NB4 (cell line): ENCODE data around the gene SAC3D1.

ENCODE experiments used
- MAX ChIP-seq: IDR thresholded peaks from 2 replicates; pipeline ENCODE4 v1.6.1; 2011; ENCODE audit warnings: low read depth, low read length
- MYC ChIP-seq: IDR thresholded peaks from 2 replicates; pipeline ENCODE4 v1.6.1; 2011; ENCODE audit warnings: low read depth, low read length
- POLR2A ChIP-seq: IDR thresholded peaks from 2 replicates; pipeline ENCODE4 v1.6.1; 2011; ENCODE audit warnings: mild to moderate bottlenecking; ENCODE audit not compliant: insufficient read length; ENCODE audit errors: extremely low read depth
- TF ChIP-seq, protein P1 (sequence below): IDR thresholded peaks from one replicate; pipeline ENCODE4 v1.5.1; 2012; ENCODE audit warnings: low read depth, low read length

DNA sequence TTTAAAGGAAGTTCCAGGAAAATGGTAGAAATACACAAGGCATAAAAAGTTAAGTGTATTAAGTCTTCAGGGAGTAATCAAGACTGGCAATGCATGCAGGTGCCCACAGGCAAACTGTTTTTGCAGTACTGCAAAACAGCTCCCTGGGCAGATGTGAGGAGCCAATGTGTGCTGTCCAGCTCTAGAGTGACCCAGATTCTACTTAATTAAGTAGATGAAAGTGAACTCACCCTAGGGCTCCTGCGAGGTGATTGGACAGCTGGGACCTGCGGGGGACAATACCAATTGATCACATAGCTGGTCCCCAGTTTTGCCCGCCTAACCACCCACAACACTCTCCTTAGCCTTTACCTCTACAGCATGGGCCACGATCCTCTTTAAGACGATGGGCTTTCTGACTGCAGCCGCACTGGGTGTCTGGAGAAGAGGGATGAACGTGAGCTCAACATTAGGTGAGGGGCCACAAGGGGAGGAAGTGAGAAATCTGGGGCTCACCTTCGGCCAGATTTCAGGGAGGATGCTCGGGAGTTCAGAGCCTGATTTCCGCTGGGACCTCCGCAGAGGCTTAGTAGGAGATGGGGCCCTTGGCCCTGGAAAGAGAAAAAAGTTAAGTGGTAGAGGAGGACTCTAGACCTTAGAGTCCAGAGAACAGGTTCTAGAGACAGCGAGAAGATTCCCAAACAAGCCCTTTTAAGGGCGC lies 42.3 kb downstream of the SAC3D1 start:
- TF ChIP-seq POLR2A (no peak), MAX (no peak), MYC (no peak)
- TF ChIP-seq, protein P1, sequence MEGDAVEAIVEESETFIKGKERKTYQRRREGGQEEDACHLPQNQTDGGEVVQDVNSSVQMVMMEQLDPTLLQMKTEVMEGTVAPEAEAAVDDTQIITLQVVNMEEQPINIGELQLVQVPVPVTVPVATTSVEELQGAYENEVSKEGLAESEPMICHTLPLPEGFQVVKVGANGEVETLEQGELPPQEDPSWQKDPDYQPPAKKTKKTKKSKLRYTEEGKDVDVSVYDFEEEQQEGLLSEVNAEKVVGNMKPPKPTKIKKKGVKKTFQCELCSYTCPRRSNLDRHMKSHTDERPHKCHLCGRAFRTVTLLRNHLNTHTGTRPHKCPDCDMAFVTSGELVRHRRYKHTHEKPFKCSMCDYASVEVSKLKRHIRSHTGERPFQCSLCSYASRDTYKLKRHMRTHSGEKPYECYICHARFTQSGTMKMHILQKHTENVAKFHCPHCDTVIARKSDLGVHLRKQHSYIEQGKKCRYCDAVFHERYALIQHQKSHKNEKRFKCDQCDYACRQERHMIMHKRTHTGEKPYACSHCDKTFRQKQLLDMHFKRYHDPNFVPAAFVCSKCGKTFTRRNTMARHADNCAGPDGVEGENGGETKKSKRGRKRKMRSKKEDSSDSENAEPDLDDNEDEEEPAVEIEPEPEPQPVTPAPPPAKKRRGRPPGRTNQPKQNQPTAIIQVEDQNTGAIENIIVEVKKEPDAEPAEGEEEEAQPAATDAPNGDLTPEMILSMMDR = no peak
